Measurements from ENCODE around the gene PPFIA2.

Gene PPFIA2

GRCh38 chr12:81518638-81519037, 240.5 kb downstream of the PPFIA2 start:
- DNase-seq (ENCODE audit: low read depth): peak; percentile 99
- TF ChIP-seq, protein P1, sequence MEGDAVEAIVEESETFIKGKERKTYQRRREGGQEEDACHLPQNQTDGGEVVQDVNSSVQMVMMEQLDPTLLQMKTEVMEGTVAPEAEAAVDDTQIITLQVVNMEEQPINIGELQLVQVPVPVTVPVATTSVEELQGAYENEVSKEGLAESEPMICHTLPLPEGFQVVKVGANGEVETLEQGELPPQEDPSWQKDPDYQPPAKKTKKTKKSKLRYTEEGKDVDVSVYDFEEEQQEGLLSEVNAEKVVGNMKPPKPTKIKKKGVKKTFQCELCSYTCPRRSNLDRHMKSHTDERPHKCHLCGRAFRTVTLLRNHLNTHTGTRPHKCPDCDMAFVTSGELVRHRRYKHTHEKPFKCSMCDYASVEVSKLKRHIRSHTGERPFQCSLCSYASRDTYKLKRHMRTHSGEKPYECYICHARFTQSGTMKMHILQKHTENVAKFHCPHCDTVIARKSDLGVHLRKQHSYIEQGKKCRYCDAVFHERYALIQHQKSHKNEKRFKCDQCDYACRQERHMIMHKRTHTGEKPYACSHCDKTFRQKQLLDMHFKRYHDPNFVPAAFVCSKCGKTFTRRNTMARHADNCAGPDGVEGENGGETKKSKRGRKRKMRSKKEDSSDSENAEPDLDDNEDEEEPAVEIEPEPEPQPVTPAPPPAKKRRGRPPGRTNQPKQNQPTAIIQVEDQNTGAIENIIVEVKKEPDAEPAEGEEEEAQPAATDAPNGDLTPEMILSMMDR (IDR thresholded peaks at IDR 0.05; ENCODE audit: control insufficient read depth, extremely low read depth, insufficient read depth): no peak
- no peak overlapping the region for H3K4me3 ChIP-seq (ENCODE audit: low read depth, low read length)

DNA sequence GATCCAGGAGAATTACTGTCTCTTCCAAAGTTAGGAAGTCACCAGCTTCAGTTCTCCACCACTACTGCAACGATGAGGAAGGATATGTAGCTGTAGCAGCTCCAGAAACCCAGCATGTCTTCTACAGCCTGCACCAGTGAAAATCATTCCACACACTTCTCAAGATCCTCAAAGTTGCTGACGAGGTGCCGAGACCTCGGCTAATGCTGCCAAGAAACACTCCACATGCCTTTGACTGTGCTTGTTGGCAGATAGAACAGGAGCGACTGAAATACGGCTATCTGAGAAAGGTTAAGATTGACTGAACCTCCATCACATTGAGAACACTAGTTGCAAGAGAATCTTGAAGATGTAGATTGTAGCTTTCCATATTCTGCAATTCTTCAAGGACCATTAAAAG, 241.9 kb downstream of the PPFIA2 start:
- TF ChIP-seq, protein P1 (IDR thresholded peaks at IDR 0.05; ENCODE audit: control insufficient read depth, extremely low read depth, insufficient read depth): no peak
- no peak overlapping the region for H3K4me3 ChIP-seq (ENCODE audit: low read depth, low read length)
- peak; percentile 86 for DNase-seq (ENCODE audit: low read depth)

- TF ChIP-seq, protein P1 (IDR thresholded peaks at IDR 0.05; ENCODE audit: control insufficient read depth, extremely low read depth, insufficient read depth): no peak
- no peak overlapping the region for H3K4me3 ChIP-seq (ENCODE audit: low read depth, low read length)
- DNase-seq (ENCODE audit: low read depth): no peak
Observed at GRCh38 chr12:81502912-81503695, 256.0 kb downstream of the PPFIA2 start.

DNA sequence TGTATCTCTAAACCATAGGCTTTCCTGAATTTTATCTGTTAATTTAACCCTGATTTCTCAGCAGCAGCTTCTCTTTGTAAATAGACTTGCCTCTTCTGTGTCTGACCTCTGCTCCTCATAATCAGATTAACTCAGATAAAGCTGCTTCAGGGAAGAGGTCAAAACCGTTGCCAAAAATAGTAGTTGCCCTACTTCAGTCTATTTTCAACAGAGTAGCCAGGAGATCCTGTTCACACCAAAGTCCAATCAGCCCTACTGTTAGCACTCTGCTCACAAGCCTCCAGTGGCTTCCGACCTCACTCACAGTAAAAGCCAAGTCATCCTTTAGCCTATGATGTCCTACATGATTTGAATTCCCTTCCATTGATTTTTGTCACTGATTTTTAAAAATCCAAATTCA, 258.4 kb downstream of the PPFIA2 start:
- no peak overlapping the region for H3K4me3 ChIP-seq (ENCODE audit: low read depth, low read length)
- no peak for DNase-seq (ENCODE audit: low read depth)
- TF ChIP-seq, protein P1 (IDR thresholded peaks at IDR 0.05; ENCODE audit: control insufficient read depth, extremely low read depth, insufficient read depth): no peak

- TF ChIP-seq, protein P1 (IDR thresholded peaks at IDR 0.05; ENCODE audit: control insufficient read depth, extremely low read depth, insufficient read depth): no peak
- H3K4me3 ChIP-seq (ENCODE audit: low read depth, low read length): no peak overlapping the region
- no peak for DNase-seq (ENCODE audit: low read depth)
Observed at GRCh38 chr12:81499809-81500208, 259.3 kb downstream of the PPFIA2 start.

- H3K4me3 ChIP-seq (ENCODE audit: low read depth, low read length): no peak overlapping the region
- DNase-seq (ENCODE audit: low read depth): no peak
- TF ChIP-seq, protein P1 (IDR thresholded peaks at IDR 0.05; ENCODE audit: control insufficient read depth, extremely low read depth, insufficient read depth): no peak
Observed at GRCh38 chr12:81492131-81492720, 266.9 kb downstream of the PPFIA2 start.

Measured in LNCaP clone FGC (cell line).